ENCODE results near the gene KCNMB3. TPM values are rescaled to one million over a fixed set of nuclear protein-coding genes. Genes with fewer than 3 reads are reported as not detected.
"Not testable (repeated sequence)": the region's sequence is repeated elsewhere in the genome, so short reads cannot be mapped to it uniquely, and the experiment has no call there.

KCNMB3 gene
- total RNA-seq, 1 donor from 2014 or later, result 3.8 TPM

DNA sequence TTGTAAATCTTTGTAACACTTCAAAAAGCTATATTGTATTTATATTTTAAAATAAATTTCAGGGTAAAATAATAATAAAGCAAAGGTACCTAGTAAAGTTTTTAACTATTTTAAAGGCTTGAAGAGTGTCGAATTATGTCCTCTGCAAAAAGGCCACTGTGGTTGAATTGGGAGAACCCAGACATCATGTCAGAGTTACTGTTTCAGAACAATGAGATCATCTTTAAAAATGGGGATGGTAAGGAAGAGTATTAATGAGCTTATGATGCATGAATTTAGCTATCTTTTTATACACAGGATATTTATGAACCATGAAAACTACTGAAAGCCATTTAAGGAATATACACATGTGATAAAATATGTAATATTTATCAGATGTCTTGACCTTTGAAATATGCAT, 26.3 kb downstream of the KCNMB3 start:
- Mint-ChIP-seq H3K36me3 (ENCODE audit: low read depth, unreplicated experiment) (peaks cover 5% of the 10 kb centered on the region), H3K27ac (ENCODE audit: unreplicated experiment) (no peak overlapping the region), H3K9me3 (ENCODE audit: unreplicated experiment) (no peaks in the 10 kb centered on the region)

DNA sequence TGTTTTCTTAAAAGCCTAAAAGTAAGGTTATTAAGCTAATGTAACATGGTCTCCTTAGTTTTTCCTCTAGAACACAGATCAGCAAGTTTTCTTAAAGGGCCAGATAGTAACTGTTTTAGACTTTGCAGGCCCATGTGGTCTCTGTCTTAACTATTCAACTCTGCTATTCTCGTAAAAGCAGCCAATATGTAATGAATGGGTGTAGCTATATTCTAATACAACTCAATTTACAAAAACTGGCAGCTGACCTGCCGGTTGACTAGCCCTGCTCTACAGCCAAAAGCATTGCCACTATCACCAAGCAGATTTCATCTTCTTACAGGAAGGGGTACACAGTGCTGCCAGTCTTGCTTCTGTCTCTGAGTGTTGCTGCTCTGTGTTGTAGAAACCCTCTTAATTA, 27.4 kb downstream of the KCNMB3 start:
- peaks cover 3% of the 10 kb centered on the region for H3K4me1 Mint-ChIP-seq (ENCODE audit: unreplicated experiment)
- no peak overlapping the region for H3K27ac Mint-ChIP-seq (ENCODE audit: unreplicated experiment)
- H3K4me3 Mint-ChIP-seq (ENCODE audit: unreplicated experiment), result no peak overlapping the region
- H3K27me3 Mint-ChIP-seq (ENCODE audit: unreplicated experiment), result peaks cover 3% of the 10 kb centered on the region
- no peak for DNase-seq (ENCODE audit: low spot score)
- peaks cover 5% of the 10 kb centered on the region for H3K36me3 Mint-ChIP-seq (ENCODE audit: low read depth, unreplicated experiment)
- TF ChIP-seq, protein P1, sequence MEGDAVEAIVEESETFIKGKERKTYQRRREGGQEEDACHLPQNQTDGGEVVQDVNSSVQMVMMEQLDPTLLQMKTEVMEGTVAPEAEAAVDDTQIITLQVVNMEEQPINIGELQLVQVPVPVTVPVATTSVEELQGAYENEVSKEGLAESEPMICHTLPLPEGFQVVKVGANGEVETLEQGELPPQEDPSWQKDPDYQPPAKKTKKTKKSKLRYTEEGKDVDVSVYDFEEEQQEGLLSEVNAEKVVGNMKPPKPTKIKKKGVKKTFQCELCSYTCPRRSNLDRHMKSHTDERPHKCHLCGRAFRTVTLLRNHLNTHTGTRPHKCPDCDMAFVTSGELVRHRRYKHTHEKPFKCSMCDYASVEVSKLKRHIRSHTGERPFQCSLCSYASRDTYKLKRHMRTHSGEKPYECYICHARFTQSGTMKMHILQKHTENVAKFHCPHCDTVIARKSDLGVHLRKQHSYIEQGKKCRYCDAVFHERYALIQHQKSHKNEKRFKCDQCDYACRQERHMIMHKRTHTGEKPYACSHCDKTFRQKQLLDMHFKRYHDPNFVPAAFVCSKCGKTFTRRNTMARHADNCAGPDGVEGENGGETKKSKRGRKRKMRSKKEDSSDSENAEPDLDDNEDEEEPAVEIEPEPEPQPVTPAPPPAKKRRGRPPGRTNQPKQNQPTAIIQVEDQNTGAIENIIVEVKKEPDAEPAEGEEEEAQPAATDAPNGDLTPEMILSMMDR (IDR thresholded peaks at IDR 0.05; ENCODE audit: unreplicated experiment), result no peak
- no peaks in the 10 kb centered on the region for H3K9me3 Mint-ChIP-seq (ENCODE audit: unreplicated experiment)

More for the DNA sequence above, 26.3 kb downstream of the KCNMB3 start:
- no peak overlapping the region for H3K4me3 Mint-ChIP-seq (ENCODE audit: unreplicated experiment)
- TF ChIP-seq, protein P1 (IDR thresholded peaks at IDR 0.05; ENCODE audit: unreplicated experiment), result no peak
- H3K4me1 Mint-ChIP-seq (ENCODE audit: unreplicated experiment), result peaks cover 3% of the 10 kb centered on the region
- no peak for DNase-seq (ENCODE audit: low spot score)
- peaks cover 3% of the 10 kb centered on the region for H3K27me3 Mint-ChIP-seq (ENCODE audit: unreplicated experiment)

DNA sequence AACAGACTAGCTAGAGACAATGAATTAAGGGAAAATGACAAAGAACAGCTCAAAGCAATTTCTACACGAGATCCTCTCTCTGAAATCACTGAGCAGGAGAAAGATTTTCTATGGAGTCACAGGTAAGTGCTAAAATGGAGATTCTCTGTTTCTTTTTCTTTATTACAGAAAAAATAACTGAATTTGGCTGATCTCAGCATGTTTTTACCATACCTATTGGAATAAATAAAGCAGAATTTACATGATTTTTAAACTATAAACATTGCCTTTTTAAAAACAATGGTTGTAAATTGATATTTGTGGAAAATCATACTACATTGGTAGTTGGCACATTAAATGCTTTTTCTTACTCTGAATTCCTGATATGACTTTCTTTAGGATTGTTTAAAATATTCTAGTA, 32.7 kb downstream of the KCNMB3 start:
- H3K27ac Mint-ChIP-seq (ENCODE audit: unreplicated experiment); DNase-seq (ENCODE audit: low spot score); H3K4me1 Mint-ChIP-seq (ENCODE audit: unreplicated experiment); H3K36me3 Mint-ChIP-seq (ENCODE audit: low read depth, unreplicated experiment); H3K4me3 Mint-ChIP-seq (ENCODE audit: unreplicated experiment); H3K27me3 Mint-ChIP-seq (ENCODE audit: unreplicated experiment); H3K9me3 Mint-ChIP-seq (ENCODE audit: unreplicated experiment): not testable (repeated sequence)

DNA sequence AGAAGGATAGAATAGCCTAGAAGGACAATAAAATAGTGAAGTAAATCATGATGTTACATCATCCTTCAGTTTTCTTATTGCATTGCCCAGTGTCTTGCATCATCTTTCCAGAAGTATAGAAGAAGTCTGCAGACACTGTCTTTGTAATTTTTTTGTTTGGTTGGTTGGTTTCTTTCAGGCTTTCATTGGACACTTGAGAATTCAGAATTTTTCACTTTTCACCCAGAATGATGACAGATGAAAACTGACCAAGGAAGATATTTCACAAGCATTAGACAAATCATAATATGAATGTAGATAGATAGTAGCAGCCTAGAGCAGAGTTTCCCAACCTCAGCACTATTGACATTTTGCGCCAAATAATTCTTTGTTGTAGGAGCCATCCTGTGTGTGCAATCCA, 35.4 kb downstream of the KCNMB3 start:
- not testable (repeated sequence) for H3K9me3 Mint-ChIP-seq (ENCODE audit: unreplicated experiment); H3K4me1 Mint-ChIP-seq (ENCODE audit: unreplicated experiment); H3K4me3 Mint-ChIP-seq (ENCODE audit: unreplicated experiment); DNase-seq (ENCODE audit: low spot score); H3K36me3 Mint-ChIP-seq (ENCODE audit: low read depth, unreplicated experiment); H3K27me3 Mint-ChIP-seq (ENCODE audit: unreplicated experiment); H3K27ac Mint-ChIP-seq (ENCODE audit: unreplicated experiment)

DNA sequence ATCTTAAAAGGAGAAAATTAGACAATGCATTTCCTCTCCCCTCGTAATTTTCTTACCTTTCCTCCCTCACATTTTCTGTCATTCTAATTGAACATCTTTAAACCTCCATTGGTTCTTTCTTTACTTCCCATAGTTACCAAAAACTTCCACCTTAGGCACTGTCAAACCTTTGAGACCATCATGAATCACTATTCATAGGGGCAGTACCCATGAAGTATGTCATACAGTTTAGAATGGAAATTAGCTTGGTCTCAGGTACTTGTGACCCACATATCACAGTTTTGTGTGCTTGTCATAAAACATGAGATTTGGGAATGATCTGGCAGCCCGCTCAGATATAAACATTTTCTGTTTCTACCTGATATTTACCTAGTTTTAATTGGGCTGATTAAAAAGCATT, 50.1 kb downstream of the KCNMB3 start:
- TF ChIP-seq, protein P1 (IDR thresholded peaks at IDR 0.05; ENCODE audit: unreplicated experiment), result no peak
- no peaks in the 10 kb centered on the region for H3K4me1 Mint-ChIP-seq (ENCODE audit: unreplicated experiment)
- no peak overlapping the region for H3K27ac Mint-ChIP-seq (ENCODE audit: unreplicated experiment)
- no peak overlapping the region for H3K4me3 Mint-ChIP-seq (ENCODE audit: unreplicated experiment)
- H3K27me3 Mint-ChIP-seq (ENCODE audit: unreplicated experiment), result no peaks in the 10 kb centered on the region
- no peaks in the 10 kb centered on the region for H3K9me3 Mint-ChIP-seq (ENCODE audit: unreplicated experiment)
- no peak for DNase-seq (ENCODE audit: low spot score)
- peaks cover 4% of the 10 kb centered on the region for H3K36me3 Mint-ChIP-seq (ENCODE audit: low read depth, unreplicated experiment)

DNA sequence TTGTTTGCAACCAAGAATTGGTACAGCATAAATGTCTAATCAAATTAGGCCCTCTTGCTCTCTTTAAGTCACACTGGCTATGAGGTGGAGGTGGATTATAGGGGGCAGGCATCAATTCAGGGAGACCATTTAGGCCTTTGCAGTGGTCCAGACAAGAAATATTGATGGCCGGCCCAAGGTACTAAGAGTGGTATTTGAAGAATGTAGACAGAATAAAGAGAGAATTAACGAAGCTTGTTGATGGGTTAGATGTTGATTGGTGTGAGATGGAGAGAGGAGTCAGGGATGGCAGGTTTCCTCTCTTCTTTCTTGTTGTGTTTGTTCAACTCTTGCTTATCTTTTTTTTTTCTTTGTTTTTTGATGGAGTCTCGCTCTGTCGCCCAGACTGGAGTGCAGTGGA, 54.2 kb downstream of the KCNMB3 start:
- TF ChIP-seq, protein P1 (IDR thresholded peaks at IDR 0.05; ENCODE audit: unreplicated experiment), result no peak
- no peak for DNase-seq (ENCODE audit: low spot score)
- no peaks in the 10 kb centered on the region for H3K9me3 Mint-ChIP-seq (ENCODE audit: unreplicated experiment)
- H3K27ac Mint-ChIP-seq (ENCODE audit: unreplicated experiment), result peak overlapping the region; percentile 31
- peaks cover 3% of the 10 kb centered on the region for H3K4me1 Mint-ChIP-seq (ENCODE audit: unreplicated experiment)
- H3K36me3 Mint-ChIP-seq (ENCODE audit: low read depth, unreplicated experiment), result peaks cover 4% of the 10 kb centered on the region
- H3K27me3 Mint-ChIP-seq (ENCODE audit: unreplicated experiment), result no peaks in the 10 kb centered on the region
- no peak overlapping the region for H3K4me3 Mint-ChIP-seq (ENCODE audit: unreplicated experiment)
